Heart left ventricle (tissue), 16 donors: ENCODE measurements around the gene TTC16. TPM values are rescaled to one million over a fixed set of nuclear protein-coding genes. Genes with fewer than 3 reads are reported as not detected.

Experiments used
- ATAC-seq, 4 donors: fragments of 200-7000 bp; cut with Tn5 transposase; one replicate each; pipeline ENCODE4 v1.9.1; 2020 to 2022; ENCODE audit warnings: moderate library complexity in 4 of 4, mild to moderate bottlenecking in 3 of 4, moderate number of reproducible peaks in 1 of 4
- DNase-seq, 5 donors: peaks; one replicate each; pipeline ENCODE4 v3.0.0-alpha.2; 2020
- H3K27ac ChIP-seq, 12 donors: fragments of 200-600 bp; sonication (generic) in 4 of 12; one replicate each; pipeline versions ENCODE4 v1.5.0 to v1.8.0; 2016 to 2022; ENCODE audit warnings: mild to moderate bottlenecking in 2 of 12
- H3K27me3 ChIP-seq, 9 donors: fragments of 200-600 bp; sonication (generic) in 2 of 9; one replicate each; pipeline versions ENCODE4 v1.5.1 to v1.8.0; 2016 to 2022; ENCODE audit warnings: mild to moderate bottlenecking in 3 of 9
- H3K36me3 ChIP-seq, 9 donors: fragments of 200-600 bp; sonication (generic) in 2 of 9; one replicate each; pipeline versions ENCODE4 v1.5.0 to v1.8.0; 2018 to 2022; ENCODE audit warnings: mild to moderate bottlenecking in 2 of 9
- H3K4me1 ChIP-seq, 12 donors: fragments of 200-600 bp; sonication (generic) in 4 of 12; one replicate each; pipeline versions ENCODE4 v1.5.0 to v1.8.0; 2016 to 2022; ENCODE audit warnings: mild to moderate bottlenecking in 3 of 12
- H3K4me3 ChIP-seq, 12 donors: fragments of 200-600 bp; sonication (generic) in 4 of 12; one replicate each; pipeline versions ENCODE4 v1.5.0 to v1.8.0; 2017 to 2022; ENCODE audit warnings: mild to moderate bottlenecking in 9 of 12, moderate library complexity in 4 of 12
- H3K9me3 ChIP-seq, 12 donors: fragments of 200-600 bp; sonication (generic) in 4 of 12; one replicate each; pipeline versions ENCODE4 v1.5.0 to v1.8.0; 2016 to 2022; ENCODE audit warnings: mild to moderate bottlenecking in 1 of 12
- POLR2A ChIP-seq, 2 donors: fragments of 450-650 bp; IDR thresholded peaks; one replicate each; pipeline ENCODE4 v1.6.1; 2017; ENCODE audit warnings: antibody characterized with exemption in 2 of 2, mild to moderate bottlenecking in 2 of 2, moderate library complexity in 2 of 2
- WGBS, 4 donors: extraction: QIAGEN DNeasy Blood & Tissue Kit in 2 of 4; methylation state at CpG; one replicate each; pipeline versions ENCODE4 v1.1.5 to v1.1.7; 2013 to 2018; 5-methylcytosine and 5-hydroxymethylcytosine counted together
- intact Hi-C, 10 donors: fragments of 100-400 bp; cut with DNase I; formaldehyde crosslinking; loops; one replicate each; pipeline versions ENCODE4 v1.11.1 to v1.14.2; 2022
- polyA plus RNA-seq, 2 donors: library from polyadenylated mRNA; stranded (reverse); fragments of 200-250 nt; gene quantifications; one replicate each; pipeline ENCODE4 v1.2.3, GENCODE V29; 2013
- total RNA-seq, 9 donors: library from RNA; depleted of rRNA in 2 of 9; stranded (reverse); fragments of >200 nt in 2 of 9; fragmentation: NEBNext Ultra II Directional in 3 of 9; extraction: Animal tissue kit (Norgen Biotek cat#: 25700) in 3 of 9; gene quantifications; one replicate each; pipeline versions ENCODE4 v1.1.0 to v1.2.4, GENCODE V29; 2016 to 2023
- TF ChIP-seq, protein P1 (sequence below), 12 donors: fragments of 200-600 bp; sonication (generic) in 4 of 12; IDR thresholded peaks; one replicate each; pipeline versions ENCODE4 v1.5.0 to v1.8.0; 2018 to 2022; ENCODE audit warnings: antibody characterized with exemption in 12 of 12, mild to moderate bottlenecking in 5 of 12
- donor health status: ischemic (EF 13 %, LVEDD 7.1; RV severe dilation, severe dysfunction).
- donor health status: healthy with polysubstance abuse.
- donor health status: DM: no; HTN: yes; CAD: no.
- donor health status: DM: no; HTN: no; CAD: no.
- donor health status: ischemic (EF 25% LVEDD 6.9; RV normal size, moderate dysfunction).
- donor health status: ischemic (EF 25% LVEDD 5.7; RV mildly dilated, moderate dysfunction).
- donor health status: healthy.
- donor health status: DM: yes; HTN: yes; CAD: no.
- donor health status: ischemic (EF 35%, LVEDD 5.7; RV mildly dilated, moderate dysfunction).
- donor health status: nonischemic (EF 11% LVEDD 7.7; RV severe dilation, severe dysfunction).
- donor health status: DM: yes; HTN: yes; CAD: no.
- donor health status: PGD.
- donor health status: ischemic (EF 29% LVEDD 5.4; RV normal size, mild dysfunction).
- donor health status: nonischemic (EF 23%, LVEDD 6.1; RV moderate dilation, normal function).

Gene TTC16
- total and polyA plus RNA-seq, 11 donors: 0.09 to 0.61 (median 0.27) TPM; not detected in 2

DNA sequence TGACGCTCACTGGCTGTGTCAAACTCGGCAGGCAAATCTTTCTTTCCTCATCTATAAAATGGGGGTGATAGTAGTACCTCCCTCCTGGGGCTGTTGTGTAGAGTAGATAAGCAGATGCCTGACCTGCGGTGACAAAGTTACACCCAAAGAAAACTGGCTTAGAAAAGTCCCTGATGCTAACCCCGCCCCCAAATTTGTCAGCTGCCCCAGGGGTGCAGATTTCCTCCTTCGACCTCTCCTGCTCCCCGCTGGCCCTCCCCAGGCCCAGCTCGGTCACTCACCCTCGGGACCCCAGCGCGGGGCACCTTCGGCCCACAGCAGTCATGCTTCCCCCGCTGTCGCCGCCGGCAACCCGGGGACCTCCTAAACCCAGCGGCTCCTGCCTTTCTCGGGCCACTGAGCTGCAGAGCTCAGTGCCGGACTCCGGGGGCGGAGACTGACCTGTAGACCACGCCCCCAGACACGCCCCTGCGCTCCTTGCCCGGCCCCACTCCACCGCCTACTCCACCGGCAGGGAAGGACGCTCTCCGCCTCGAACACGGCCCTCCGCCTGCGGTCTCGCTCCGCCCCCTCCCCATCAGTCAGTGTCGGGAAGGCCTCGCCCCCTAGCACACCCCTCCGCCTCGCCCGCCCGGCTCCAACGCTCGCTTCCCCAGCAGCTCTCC is 55.2 kb downstream of the TTC16 start:
- WGBS, 4 donors: 1 to 3% (median 3%) methylated on average over 35 to 43 of the region's 43 CpGs
- peaks cover 0 to 74% (median 26%) of the 10 kb centered on the region in 12 donors for H3K4me1 ChIP-seq
- TF ChIP-seq, protein P1, sequence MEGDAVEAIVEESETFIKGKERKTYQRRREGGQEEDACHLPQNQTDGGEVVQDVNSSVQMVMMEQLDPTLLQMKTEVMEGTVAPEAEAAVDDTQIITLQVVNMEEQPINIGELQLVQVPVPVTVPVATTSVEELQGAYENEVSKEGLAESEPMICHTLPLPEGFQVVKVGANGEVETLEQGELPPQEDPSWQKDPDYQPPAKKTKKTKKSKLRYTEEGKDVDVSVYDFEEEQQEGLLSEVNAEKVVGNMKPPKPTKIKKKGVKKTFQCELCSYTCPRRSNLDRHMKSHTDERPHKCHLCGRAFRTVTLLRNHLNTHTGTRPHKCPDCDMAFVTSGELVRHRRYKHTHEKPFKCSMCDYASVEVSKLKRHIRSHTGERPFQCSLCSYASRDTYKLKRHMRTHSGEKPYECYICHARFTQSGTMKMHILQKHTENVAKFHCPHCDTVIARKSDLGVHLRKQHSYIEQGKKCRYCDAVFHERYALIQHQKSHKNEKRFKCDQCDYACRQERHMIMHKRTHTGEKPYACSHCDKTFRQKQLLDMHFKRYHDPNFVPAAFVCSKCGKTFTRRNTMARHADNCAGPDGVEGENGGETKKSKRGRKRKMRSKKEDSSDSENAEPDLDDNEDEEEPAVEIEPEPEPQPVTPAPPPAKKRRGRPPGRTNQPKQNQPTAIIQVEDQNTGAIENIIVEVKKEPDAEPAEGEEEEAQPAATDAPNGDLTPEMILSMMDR (IDR thresholded peaks at IDR 0.05): peak in 1 of 12 donors; percentile 4
- peak in 1 of 2 donors; percentile 91 for TF ChIP-seq POLR2A (IDR thresholded peaks at IDR 0.05)
- peak overlapping the region; percentile 33 to 89 (median 66) for H3K4me3 ChIP-seq
- intact Hi-C loops: no loop called here
- H3K36me3 ChIP-seq: peaks cover 0 to 24% (median 8%) of the 10 kb centered on the region in 9 donors
- peak overlapping the region; percentile 70 to 96 (median 84) for H3K27ac ChIP-seq
- H3K27me3 ChIP-seq: no peaks in the 10 kb centered on the region
- ATAC-seq: peak; percentile 94 to 98 (median 96)
- H3K9me3 ChIP-seq: no peaks in the 10 kb centered on the region
- peak; percentile 98 to 100 (median 99) for DNase-seq

DNA sequence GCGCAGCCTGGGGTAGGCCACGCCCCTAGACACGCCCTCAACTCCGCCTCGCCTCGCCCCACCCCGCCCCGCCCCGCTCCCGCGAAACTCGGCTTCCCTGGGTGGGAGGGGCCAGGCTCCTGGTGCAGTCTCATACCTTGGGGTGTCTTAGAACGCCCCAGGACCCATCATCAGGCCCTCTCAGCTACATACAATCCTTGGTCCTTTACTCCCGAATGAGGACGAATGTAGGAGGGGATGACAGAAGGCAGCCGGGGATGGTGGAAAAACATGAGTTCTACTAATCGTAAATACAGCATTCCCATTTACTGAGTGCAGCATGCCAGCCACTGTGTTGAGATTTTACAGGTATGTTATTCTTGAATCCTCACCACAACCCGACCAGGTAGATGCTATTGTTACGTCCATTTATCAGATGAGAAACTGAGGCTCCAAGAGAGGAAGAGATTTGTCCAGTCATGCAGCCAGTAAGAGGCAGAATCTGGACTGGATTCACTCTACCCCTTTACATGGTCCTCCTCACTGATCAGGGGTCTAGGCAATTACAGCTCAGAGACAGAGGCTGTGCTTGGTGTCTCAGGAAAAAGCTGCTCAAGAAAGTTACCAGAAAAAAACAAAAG is 55.8 kb downstream of the TTC16 start:
- H3K27ac ChIP-seq: peak overlapping the region in 8 of 12 donors; percentile 11 to 81 (median 46)
- H3K9me3 ChIP-seq: no peaks in the 10 kb centered on the region
- peak overlapping the region in 10 of 12 donors; percentile 53 to 89 (median 72) for H3K4me3 ChIP-seq
- 6 to 8% (median 6%) methylated on average over 18 to 19 of the region's 19 CpGs for WGBS, 4 donors
- intact Hi-C loops: no loop called here
- H3K4me1 ChIP-seq: peaks cover 0 to 74% (median 21%) of the 10 kb centered on the region in 12 donors
- H3K27me3 ChIP-seq: no peaks in the 10 kb centered on the region
- ATAC-seq (no peak), DNase-seq (no peak)
- H3K36me3 ChIP-seq: peaks cover 0 to 17% (median 2%) of the 10 kb centered on the region in 9 donors
- no peak for TF ChIP-seq POLR2A (IDR thresholded peaks at IDR 0.05)
- TF ChIP-seq, protein P1 (IDR thresholded peaks at IDR 0.05): peak in 1 of 12 donors; percentile 3

DNA sequence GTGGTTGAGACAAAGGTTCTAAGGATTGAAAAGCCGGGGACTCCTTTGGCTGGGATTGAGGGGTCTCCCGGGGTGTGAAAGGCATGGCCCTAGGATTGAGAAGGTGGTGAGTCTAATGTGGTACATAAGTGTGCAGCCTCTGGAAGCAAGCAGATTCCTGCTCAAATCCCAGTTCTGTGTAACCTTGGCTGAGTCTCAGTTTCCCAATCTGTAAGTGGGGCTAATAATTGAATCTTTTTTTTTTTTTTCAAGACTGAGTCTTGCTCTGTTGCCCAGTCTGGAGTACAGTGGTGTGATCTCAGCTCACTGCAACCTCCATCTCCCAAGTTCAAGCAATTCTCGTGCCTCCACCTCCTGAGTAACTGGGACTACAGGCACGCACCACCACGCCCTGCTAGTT is 56.7 kb downstream of the TTC16 start:
- peaks cover 0 to 14% (median 0%) of the 10 kb centered on the region in 9 donors for H3K36me3 ChIP-seq
- peaks cover 0 to 71% (median 15%) of the 10 kb centered on the region in 12 donors for H3K4me1 ChIP-seq
- ATAC-seq: no peak
- no peak overlapping the region for H3K27ac ChIP-seq
- no peak for DNase-seq
- no peak overlapping the region for H3K4me3 ChIP-seq
- intact Hi-C loops: no loop called here
- TF ChIP-seq, protein P1 (IDR thresholded peaks at IDR 0.05): no peak
- TF ChIP-seq POLR2A (IDR thresholded peaks at IDR 0.05): no peak
- 93 to 97% (median 95%) methylated on average over 5 of the region's 5 CpGs for WGBS, 4 donors
- H3K9me3 ChIP-seq: no peaks in the 10 kb centered on the region
- no peaks in the 10 kb centered on the region for H3K27me3 ChIP-seq

DNA sequence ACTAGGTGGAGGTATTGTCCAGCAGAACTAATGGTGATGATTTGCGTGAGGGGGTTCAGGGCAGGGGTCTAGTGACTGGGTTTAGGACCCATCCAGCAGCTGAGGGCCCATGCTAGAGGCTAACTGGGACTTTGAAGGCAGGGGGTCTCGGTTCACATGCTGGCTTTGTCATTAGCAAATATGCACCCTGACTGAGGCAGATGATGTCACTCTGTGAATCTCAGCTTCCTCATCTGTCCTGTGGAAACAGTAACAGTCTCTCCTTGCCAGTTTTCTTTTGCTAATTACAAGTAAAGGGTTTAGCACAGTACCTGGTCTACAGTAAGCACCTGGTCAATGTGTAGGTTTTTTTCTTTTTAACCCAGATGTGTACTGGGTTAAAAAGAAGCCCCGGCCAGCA is 57.4 kb downstream of the TTC16 start:
- no peaks in the 10 kb centered on the region for H3K9me3 ChIP-seq
- no peak for DNase-seq
- no peak for ATAC-seq
- peaks cover 0 to 14% (median 0%) of the 10 kb centered on the region in 9 donors for H3K36me3 ChIP-seq
- TF ChIP-seq, protein P1 (IDR thresholded peaks at IDR 0.05): no peak
- TF ChIP-seq POLR2A (IDR thresholded peaks at IDR 0.05): no peak
- H3K27ac ChIP-seq: no peak overlapping the region
- no peak overlapping the region for H3K4me3 ChIP-seq
- intact Hi-C loops: no loop called here
- WGBS, 4 donors: 88 to 92% (median 90%) methylated on average over 3 of the region's 3 CpGs
- peaks cover 0 to 70% (median 13%) of the 10 kb centered on the region in 12 donors for H3K4me1 ChIP-seq
- H3K27me3 ChIP-seq: no peaks in the 10 kb centered on the region
